HG03175 (cell line): Measurements from ENCODE around the gene NYNRIN.

ENCODE experiments used
- ATAC-seq: cut with Tn5 transposase; IDR thresholded peaks from one replicate; pipeline ENCODE4 v1.9.1; 2021; ENCODE audit warnings: mild to moderate bottlenecking, moderate library complexity; ENCODE audit not compliant: unreplicated experiment

NYNRIN gene

GRCh38 chr14:24414077-24414476, 15.3 kb downstream of the NYNRIN start:
- no peak for ATAC-seq

GRCh38 chr14:24414732-24415420, 16.1 kb downstream of the NYNRIN start:
- ATAC-seq = no peak

GRCh38 chr14:24415421-24416253, 16.8 kb downstream of the NYNRIN start:
- ATAC-seq = no peak

GRCh38 chr14:24416254-24416931, 17.6 kb downstream of the NYNRIN start:
- ATAC-seq = no peak

- no peak for ATAC-seq
Measured at GRCh38 chr14:24416932-24417619, 18.3 kb downstream of the NYNRIN start.

- no peak for ATAC-seq
Measured at GRCh38 chr14:24417832-24418491, 19.2 kb downstream of the NYNRIN start.

- ATAC-seq = no peak
Measured at GRCh38 chr14:24418492-24418873, 19.7 kb downstream of the NYNRIN start.

- ATAC-seq = no peak
Measured at GRCh38 chr14:24422261-24422660, 23.5 kb downstream of the NYNRIN start.

- no peak for ATAC-seq
Measured at GRCh38 chr14:24422694-24423601, 24.1 kb downstream of the NYNRIN start.

GRCh38 chr14:24425704-24426103, 26.9 kb downstream of the NYNRIN start:
- no peak for ATAC-seq

- ATAC-seq = no peak
Measured at GRCh38 chr14:24426150-24426911, 27.5 kb downstream of the NYNRIN start.

- no peak for ATAC-seq
Measured at GRCh38 chr14:24426912-24427536, 28.2 kb downstream of the NYNRIN start.

- no peak for ATAC-seq
Measured at GRCh38 chr14:24427537-24428508, 29.0 kb downstream of the NYNRIN start.

GRCh38 chr14:24428628-24429394, 30.0 kb downstream of the NYNRIN start:
- no peak for ATAC-seq

- peak; percentile 84 for ATAC-seq
Measured at GRCh38 chr14:24429395-24430142, 30.8 kb downstream of the NYNRIN start, which contains the start of the genes CBLN3 and KHNYN. Gene CBLN3 (minus strand): TSS chr14:24429668. CDS start chr14:24429054, 614 bp downstream. Gene KHNYN (plus strand): TSS chr14:24429954. CDS start chr14:24430731, 777 bp downstream.
